ENCODE data around the gene DDAH1.

GRCh38 chr1:85295006-85295431 is 169.9 kb downstream of the DDAH1 start:
- no peak for TF ChIP-seq POLR2A (IDR thresholded peaks at IDR 0.05)
- no peak for TF ChIP-seq CTCF (IDR thresholded peaks at IDR 0.05)
